Stimulated activated naive CD8-positive, alpha-beta T cell treated with anti-CD3 and anti-CD28 coated beads, Interleukin-15, Interleukin-2, amounts not matched to agents 100 ng/mL and 50 ng/mL, for 24 hours (primary cell): Measurements from ENCODE around the gene ZDHHC5.

ENCODE experiments used
- H3K27ac Mint-ChIP-seq: one replicate; pipeline ENCODE4 v1.8.0; 2021; ENCODE audit warnings: mild to moderate bottlenecking, mixed read lengths
- H3K27me3 Mint-ChIP-seq: one replicate; pipeline ENCODE4 v1.8.0; 2021; ENCODE audit warnings: mixed read lengths
- H3K36me3 Mint-ChIP-seq: one replicate; pipeline ENCODE4 v1.8.0; 2021; ENCODE audit warnings: low read depth, mixed read lengths
- H3K4me1 Mint-ChIP-seq: one replicate; pipeline ENCODE4 v1.8.0; 2021; ENCODE audit warnings: low read depth, mixed read lengths
- H3K4me3 Mint-ChIP-seq: one replicate; pipeline ENCODE4 v1.8.0; 2021; ENCODE audit warnings: mild to moderate bottlenecking, mixed read lengths
- H3K9me3 Mint-ChIP-seq: one replicate; pipeline ENCODE4 v1.8.0; 2021; ENCODE audit warnings: mixed read lengths

The ZDHHC5 gene, protein sequence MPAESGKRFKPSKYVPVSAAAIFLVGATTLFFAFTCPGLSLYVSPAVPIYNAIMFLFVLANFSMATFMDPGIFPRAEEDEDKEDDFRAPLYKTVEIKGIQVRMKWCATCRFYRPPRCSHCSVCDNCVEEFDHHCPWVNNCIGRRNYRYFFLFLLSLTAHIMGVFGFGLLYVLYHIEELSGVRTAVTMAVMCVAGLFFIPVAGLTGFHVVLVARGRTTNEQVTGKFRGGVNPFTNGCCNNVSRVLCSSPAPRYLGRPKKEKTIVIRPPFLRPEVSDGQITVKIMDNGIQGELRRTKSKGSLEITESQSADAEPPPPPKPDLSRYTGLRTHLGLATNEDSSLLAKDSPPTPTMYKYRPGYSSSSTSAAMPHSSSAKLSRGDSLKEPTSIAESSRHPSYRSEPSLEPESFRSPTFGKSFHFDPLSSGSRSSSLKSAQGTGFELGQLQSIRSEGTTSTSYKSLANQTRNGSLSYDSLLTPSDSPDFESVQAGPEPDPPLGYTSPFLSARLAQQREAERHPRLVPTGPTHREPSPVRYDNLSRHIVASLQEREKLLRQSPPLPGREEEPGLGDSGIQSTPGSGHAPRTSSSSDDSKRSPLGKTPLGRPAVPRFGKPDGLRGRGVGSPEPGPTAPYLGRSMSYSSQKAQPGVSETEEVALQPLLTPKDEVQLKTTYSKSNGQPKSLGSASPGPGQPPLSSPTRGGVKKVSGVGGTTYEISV

DNA sequence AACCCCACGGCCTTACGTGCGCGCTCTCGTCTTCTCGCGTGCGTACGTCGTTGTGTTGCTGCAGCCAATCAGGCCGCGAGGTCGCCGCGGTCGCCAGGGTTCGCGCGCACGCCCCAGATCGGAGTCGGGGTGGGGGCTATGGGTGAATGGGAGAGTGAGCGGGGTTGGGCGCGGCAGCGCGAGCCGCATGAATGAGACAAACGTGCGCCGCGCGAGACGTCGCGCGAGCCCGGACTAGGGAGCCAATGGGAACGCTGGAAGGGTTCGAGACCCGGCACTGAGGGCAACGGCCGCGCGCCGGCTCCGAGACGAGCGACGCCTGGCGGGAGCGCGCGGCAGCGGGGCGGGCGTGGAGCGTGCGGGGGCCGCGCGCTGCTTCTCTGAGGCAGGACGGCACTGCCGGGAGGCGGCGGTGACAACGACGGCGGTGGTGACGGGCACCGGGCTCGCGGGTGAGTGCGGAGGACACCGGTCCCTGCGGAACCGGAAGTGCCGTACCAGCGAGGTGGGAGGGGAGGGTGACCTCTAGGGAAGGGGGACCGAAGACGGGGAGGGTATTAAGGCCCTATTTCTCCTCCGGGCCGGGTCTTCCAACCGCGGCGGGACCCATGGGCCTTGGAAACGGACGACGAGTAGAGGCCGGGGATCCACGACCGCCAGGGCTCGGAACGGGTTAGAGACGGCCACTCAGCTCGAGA, at the start of gene ZDHHC5:
Gene ZDHHC5 (plus strand): TSS at position 379 of the 698 bp plus-strand sequence. CDS start 4,977 bp downstream, outside the sequence.
- Mint-ChIP-seq H3K27me3 (no peaks in the 10 kb centered on the region), H3K4me1 (peaks cover 56% of the 10 kb centered on the region), H3K27ac (peak within 1 kb of the TSS; percentile 100), H3K4me3 (peak within 1 kb of the TSS; percentile 98), H3K9me3 (no peaks in the 10 kb centered on the region), H3K36me3 (peaks cover 16% of the 10 kb centered on the region)

DNA sequence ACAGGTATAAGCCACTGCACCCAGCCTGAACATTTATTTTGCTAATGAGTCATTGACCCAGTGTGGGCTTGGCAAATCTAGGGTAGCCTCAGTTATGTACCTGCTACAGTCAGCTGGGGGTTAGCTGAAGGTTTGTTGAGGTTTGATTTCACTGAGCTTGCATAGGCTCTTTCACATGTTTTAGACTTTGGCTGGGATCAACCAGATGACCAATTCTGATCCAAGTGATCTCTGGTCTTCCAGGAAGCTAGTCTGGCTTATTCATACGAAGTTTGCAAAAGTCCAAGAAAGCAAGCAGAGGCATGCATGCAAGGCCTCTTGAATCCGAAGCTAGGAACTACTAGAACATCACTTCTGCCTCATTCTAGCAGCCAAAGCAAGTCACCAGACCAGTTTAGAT, 49.5 kb upstream of the ZDHHC5 start:
- no peak overlapping the region for H3K27ac Mint-ChIP-seq
- H3K9me3 Mint-ChIP-seq = peaks cover 7% of the 10 kb centered on the region

DNA sequence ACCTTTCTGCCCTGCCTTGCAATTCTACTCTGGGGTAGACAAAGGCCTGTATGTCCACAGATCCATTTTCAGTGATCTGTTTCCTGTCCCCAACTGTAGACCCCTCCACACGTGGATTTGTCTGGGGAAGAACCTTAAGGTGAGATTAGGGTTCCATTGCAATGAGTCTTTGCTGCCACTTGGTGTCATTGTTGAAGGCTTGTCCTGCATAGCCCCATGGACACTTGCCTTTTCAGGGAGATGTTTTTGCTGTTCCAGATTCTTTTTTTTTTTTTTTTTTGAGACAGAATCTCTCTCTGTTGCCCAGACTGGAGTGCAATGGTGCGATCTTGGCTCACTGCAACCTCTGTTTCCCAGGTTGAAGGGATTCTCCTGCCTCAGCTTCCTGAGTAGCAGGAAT, 48.6 kb upstream of the ZDHHC5 start:
- H3K36me3 Mint-ChIP-seq = no peaks in the 10 kb centered on the region
- peaks cover 7% of the 10 kb centered on the region for H3K9me3 Mint-ChIP-seq
- no peak overlapping the region for H3K4me3 Mint-ChIP-seq
- H3K27ac Mint-ChIP-seq = no peak overlapping the region
- H3K27me3 Mint-ChIP-seq = peaks cover 5% of the 10 kb centered on the region
- H3K4me1 Mint-ChIP-seq = no peaks in the 10 kb centered on the region

More for the DNA sequence above, 49.5 kb upstream of the ZDHHC5 start:
- H3K4me3 Mint-ChIP-seq = no peak overlapping the region
- H3K27me3 Mint-ChIP-seq = peaks cover 9% of the 10 kb centered on the region
- H3K4me1 Mint-ChIP-seq = no peaks in the 10 kb centered on the region
- H3K36me3 Mint-ChIP-seq = no peaks in the 10 kb centered on the region

DNA sequence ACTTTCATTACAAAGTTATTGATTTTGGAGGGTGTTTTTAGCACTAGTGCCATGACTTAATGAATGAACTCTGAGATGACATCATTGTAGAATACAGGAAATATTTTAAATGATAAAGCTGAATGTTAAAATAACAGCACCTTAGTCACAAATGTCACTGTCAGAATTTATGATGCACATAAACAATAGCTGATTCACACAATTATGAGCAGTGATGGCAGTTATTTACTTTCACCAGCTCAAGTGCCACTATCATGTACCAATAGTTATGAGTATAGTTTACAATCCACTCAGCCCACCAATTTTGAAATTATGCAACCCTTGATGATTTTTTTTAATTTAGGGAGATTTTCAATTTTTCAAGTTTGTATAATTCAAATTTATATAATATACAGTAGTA, 47.4 kb upstream of the ZDHHC5 start:
- no peak overlapping the region for H3K4me3 Mint-ChIP-seq
- H3K4me1 Mint-ChIP-seq = no peaks in the 10 kb centered on the region
- H3K27me3 Mint-ChIP-seq = peaks cover 5% of the 10 kb centered on the region
- no peaks in the 10 kb centered on the region for H3K36me3 Mint-ChIP-seq
- H3K9me3 Mint-ChIP-seq = peaks cover 7% of the 10 kb centered on the region
- no peak overlapping the region for H3K27ac Mint-ChIP-seq

DNA sequence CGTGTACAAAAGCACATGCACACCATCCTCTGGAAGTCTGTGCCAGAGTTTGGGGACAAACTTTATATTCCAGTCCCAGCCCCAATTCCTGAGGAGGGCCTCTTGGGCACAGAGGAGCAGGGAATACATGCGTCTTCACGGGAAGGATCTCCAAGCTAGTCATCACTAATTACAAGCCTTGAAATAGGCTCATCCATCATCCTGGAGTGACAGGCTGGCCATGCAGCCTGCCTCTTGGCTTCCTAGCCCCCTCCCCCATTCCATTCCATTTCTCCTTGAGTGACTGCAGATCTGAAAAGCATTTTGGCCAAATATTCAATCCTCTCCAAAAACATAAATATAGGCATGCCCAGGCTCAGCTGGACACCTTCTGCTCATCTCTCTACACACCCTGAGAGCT, 45.7 kb upstream of the ZDHHC5 start:
- no peak overlapping the region for H3K27ac Mint-ChIP-seq
- H3K27me3 Mint-ChIP-seq = no peaks in the 10 kb centered on the region
- no peak overlapping the region for H3K4me3 Mint-ChIP-seq
- H3K36me3 Mint-ChIP-seq = no peaks in the 10 kb centered on the region
- H3K4me1 Mint-ChIP-seq = no peaks in the 10 kb centered on the region
- peaks cover 7% of the 10 kb centered on the region for H3K9me3 Mint-ChIP-seq

DNA sequence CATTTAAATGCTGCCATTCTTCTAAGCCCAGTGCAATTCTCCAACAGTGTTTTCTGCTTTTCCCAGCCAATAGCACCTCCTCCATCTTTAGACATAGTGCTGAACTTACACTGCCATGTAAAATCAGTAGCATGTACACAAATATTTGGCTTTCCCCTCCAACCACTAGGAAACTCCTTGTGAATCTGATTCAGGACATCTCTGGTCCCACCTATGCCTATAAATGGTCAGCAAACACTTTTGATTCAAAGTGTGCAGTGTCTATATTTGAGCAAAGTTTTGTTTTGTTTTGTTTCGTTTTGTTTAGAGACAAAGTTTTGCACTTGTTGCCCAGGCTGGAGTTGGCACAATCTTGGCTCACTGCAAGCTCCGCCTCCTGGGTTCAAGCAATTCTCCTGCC, 43.0 kb upstream of the ZDHHC5 start:
- Mint-ChIP-seq H3K27me3 (no peaks in the 10 kb centered on the region), H3K27ac (no peak overlapping the region), H3K4me1 (no peaks in the 10 kb centered on the region), H3K36me3 (no peaks in the 10 kb centered on the region), H3K4me3 (no peak overlapping the region), H3K9me3 (peaks cover 2% of the 10 kb centered on the region)

DNA sequence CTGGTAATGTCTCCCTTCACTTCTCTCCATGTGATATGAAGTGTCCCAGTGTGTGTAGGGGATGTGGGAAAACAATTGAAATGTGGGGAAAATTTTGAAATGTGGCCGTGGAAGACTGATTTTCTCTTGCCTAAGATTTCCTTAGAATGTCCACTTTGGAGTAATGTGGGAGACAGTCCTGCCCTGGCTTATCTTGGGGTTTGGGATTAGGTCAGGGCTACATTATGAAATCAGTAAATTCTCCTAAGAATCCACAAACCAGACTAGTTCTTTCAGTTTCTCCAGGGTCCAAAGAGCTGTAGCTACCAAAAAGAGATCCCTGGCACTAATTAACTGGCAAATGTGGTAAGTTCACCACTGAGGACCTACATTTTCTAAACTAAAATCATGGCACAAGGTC, 41.0 kb upstream of the ZDHHC5 start:
- Mint-ChIP-seq H3K27me3 (peaks cover 8% of the 10 kb centered on the region), H3K9me3 (no peaks in the 10 kb centered on the region), H3K4me3 (no peak overlapping the region), H3K36me3 (no peaks in the 10 kb centered on the region), H3K27ac (no peak overlapping the region), H3K4me1 (no peaks in the 10 kb centered on the region)

DNA sequence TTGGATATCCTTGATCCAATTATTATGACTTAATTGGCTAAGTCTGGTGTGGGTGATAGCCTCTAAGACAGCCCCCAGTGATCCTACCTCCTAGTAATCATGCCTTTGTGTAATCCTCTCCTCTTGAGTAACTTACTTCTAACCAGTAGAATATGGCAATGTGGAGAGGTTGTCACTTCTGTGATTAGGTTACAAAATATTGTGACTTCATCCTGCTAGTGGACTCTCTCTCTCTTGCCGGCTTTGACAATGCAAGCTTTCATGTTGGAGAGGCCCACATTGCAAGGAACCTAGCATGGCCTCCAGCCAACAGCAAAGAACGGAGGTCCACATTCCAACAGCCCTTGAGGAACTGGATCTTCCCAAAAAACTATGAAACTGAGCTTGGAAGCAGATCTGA, 37.7 kb upstream of the ZDHHC5 start:
- Mint-ChIP-seq H3K4me1 (no peaks in the 10 kb centered on the region), H3K36me3 (no peaks in the 10 kb centered on the region), H3K9me3 (no peaks in the 10 kb centered on the region), H3K27ac (no peak overlapping the region), H3K4me3 (no peak overlapping the region), H3K27me3 (peaks cover 16% of the 10 kb centered on the region)

DNA sequence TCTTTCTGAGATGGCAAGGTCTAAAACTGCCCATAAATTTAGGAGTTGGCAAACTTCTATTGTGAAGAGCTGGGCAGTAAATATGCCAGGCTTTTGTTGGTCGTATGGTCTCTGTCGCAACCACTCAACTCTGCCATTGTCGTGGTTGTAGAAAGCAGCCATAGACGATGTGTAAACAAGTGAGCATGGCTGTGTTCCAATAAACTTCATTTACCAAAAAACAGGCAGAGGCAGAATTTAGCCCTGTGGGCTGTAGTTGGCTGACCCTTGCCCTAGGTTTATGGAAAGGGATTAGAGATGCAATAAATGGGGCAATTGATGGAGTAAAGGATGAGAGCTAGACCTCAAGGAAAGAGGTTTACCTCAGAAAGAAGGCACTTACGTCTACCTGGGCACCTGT, 35.8 kb upstream of the ZDHHC5 start:
- Mint-ChIP-seq H3K4me1 (no peaks in the 10 kb centered on the region), H3K36me3 (no peaks in the 10 kb centered on the region), H3K27me3 (peaks cover 20% of the 10 kb centered on the region), H3K4me3 (no peak overlapping the region), H3K27ac (no peak overlapping the region), H3K9me3 (no peaks in the 10 kb centered on the region)

DNA sequence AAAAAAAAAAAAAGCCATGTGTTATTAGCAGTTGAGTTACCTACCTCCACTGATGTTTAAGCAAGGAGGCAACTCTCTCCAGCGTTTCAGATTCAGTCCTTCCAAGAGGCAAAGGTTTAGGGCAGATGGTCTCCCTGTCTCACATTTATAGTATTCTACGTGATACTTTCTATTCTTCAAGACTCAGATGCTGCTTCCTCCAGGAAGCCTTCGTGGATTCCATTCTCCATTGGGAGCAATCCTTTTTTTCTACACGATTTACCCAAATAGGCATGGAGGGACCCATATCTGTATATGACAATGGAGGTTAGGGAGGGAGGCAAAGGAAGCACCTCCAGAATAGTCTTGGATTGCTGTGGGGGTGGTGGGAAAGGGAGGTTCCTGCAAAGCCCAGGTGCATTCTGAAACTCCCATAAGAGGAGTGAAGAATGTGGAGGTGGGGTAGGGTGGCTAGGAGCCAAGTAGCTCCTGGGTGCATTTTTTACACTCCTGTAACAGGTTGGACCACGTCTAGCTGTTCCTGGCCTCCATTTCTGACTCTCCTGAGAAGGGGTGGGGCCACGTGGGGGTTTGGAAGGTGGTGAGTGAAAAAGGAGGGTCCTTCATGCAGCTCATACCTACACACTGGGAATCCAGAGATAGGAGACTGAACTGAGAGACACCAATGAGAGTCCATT, 34.4 kb upstream of the ZDHHC5 start:
- Mint-ChIP-seq H3K36me3 (no peaks in the 10 kb centered on the region), H3K4me1 (peaks cover 7% of the 10 kb centered on the region), H3K9me3 (no peaks in the 10 kb centered on the region), H3K27me3 (peaks cover 31% of the 10 kb centered on the region), H3K4me3 (no peak overlapping the region), H3K27ac (no peak overlapping the region)

DNA sequence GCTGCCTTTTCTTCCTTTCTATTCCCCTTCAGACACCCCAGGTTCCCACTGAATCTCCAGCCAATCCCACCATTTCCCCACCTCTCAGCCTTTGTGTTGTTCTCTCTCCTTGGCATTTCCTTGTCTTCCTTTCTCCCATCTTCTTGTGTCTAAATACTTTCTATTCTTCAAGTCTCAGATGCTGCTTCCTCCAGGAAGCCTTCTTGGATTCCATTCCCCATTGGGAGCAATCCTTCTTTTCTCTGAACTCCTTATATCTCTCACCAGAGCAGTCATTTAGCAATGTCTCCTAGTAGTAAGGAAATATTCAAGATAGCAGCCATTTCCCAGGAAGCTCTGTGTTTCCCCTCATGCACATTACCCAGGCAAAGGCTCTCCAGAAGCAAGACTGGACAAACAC, 33.6 kb upstream of the ZDHHC5 start:
- Mint-ChIP-seq H3K9me3 (no peaks in the 10 kb centered on the region), H3K4me3 (no peak overlapping the region), H3K27me3 (peaks cover 31% of the 10 kb centered on the region), H3K27ac (no peak overlapping the region), H3K4me1 (peaks cover 13% of the 10 kb centered on the region), H3K36me3 (no peaks in the 10 kb centered on the region)

DNA sequence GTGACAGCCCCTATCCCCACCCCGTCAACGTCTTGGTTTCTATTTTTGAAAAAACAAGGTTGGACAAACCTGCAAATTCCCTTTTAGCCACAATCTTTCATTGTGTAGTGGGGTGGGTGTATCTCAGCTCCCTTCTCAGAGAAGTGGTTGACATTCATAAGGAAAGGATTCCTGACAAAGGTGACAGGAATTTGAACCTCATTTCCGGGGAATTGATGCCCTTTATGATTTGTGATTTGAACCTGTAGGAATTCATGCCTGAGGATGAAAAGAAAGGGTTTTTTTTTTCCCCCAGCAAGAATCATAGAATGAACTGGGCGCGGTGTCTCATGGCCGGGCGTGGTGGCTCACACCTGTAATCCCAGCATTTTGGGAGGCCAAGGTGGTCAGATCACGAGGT, 32.7 kb upstream of the ZDHHC5 start:
- no peaks in the 10 kb centered on the region for H3K36me3 Mint-ChIP-seq
- no peak overlapping the region for H3K4me3 Mint-ChIP-seq
- H3K27ac Mint-ChIP-seq = no peak overlapping the region
- H3K4me1 Mint-ChIP-seq = peaks cover 17% of the 10 kb centered on the region
- peaks cover 31% of the 10 kb centered on the region for H3K27me3 Mint-ChIP-seq
- no peaks in the 10 kb centered on the region for H3K9me3 Mint-ChIP-seq

DNA sequence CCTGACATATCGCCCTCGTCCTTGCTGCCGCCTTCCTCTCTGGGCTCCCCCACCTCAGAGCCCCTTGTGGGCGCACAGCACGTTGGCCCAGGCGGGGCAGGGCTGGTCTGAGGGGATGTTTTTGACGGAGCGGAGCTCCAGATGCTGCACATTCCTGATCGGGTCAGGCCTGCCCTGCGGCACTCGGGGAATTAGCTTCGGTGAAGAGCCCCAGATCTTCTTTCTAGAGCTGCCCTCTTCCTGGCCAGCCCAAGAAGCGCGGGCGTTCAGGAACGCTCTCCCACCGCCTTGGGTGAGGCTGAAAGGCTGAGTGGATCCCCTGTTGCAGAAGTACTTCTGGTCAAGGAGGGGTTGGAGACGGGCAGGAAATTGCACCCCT, 30.3 kb upstream of the ZDHHC5 start:
- Mint-ChIP-seq H3K4me1 (peaks cover 17% of the 10 kb centered on the region), H3K27me3 (peaks cover 23% of the 10 kb centered on the region), H3K27ac (peak overlapping the region; percentile 70), H3K4me3 (peak overlapping the region; percentile 82), H3K9me3 (no peaks in the 10 kb centered on the region), H3K36me3 (no peaks in the 10 kb centered on the region)

DNA sequence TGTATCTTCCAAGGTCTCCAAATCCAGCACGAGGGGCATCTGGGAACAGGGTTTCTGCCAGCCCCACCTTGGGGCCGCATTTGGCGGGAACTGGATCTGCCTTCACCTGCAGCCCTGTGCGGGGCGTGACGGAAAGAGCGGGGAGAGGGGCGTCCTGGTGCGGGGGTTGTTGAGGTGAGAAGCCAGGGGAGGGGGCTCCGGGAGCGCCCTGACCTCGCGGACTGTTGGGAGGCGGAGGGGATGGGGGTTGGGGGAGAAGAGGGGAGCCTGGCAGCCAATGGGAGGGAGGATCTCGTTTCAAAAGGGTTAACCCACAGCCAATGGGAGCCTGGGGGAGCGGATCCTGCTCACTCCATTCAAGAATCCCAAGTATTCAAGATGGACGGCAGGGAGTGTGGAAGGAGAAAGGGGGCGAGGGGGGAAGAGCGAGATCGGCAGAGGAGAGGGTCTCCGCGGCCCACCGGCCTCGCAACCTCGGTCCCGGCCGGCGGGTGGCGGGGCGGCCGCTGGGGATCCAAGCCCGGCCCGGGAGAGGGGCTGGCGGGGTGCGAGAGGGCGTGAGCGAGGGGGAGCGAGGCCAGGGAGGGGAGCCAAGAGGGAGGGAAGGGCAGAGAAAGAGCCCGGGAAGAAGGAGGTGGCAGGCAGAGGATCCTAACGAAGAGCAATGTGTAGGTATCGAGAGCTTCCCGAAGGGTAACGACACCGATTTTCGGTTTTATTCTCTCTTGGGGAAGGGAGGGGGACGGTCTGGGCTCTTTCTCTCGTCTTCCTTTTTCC, 29.7 kb upstream of the ZDHHC5 start:
- H3K36me3 Mint-ChIP-seq = no peaks in the 10 kb centered on the region
- peaks cover 23% of the 10 kb centered on the region for H3K27me3 Mint-ChIP-seq
- no peaks in the 10 kb centered on the region for H3K9me3 Mint-ChIP-seq
- peaks cover 17% of the 10 kb centered on the region for H3K4me1 Mint-ChIP-seq
- H3K4me3 Mint-ChIP-seq = peak overlapping the region; percentile 82
- peak overlapping the region; percentile 70 for H3K27ac Mint-ChIP-seq
